Loucy (cell line): ENCODE measurements around the gene FAM181A.

ENCODE experiments used
- H2AFZ ChIP-seq: fragments of 200-600 bp; sonication (generic); 2 replicates; pipeline ENCODE4 v1.6.0; 2016; ENCODE audit warnings: antibody characterized with exemption, mild to moderate bottlenecking, low read length, moderate library complexity
- H3F3A ChIP-seq: fragments of 200-600 bp; 2 replicates; pipeline ENCODE4 v1.6.0; 2016; ENCODE audit warnings: antibody characterized with exemption, low read depth, mild to moderate bottlenecking
- H3K27me3 ChIP-seq: fragments of 200-600 bp; sonication (generic); 2 replicates; pipeline ENCODE4 v1.6.1; 2014; ENCODE audit warnings: low read length, mild to moderate bottlenecking; ENCODE audit not compliant: insufficient read depth, poor library complexity, severe bottlenecking
- H3K36me3 ChIP-seq: fragments of 200-600 bp; sonication (generic); 2 replicates; pipeline ENCODE4 v1.6.1; 2016; ENCODE audit warnings: low read length; ENCODE audit not compliant: insufficient read depth
- H3K4me1 ChIP-seq: fragments of 200-600 bp; sonication (generic); 2 replicates; pipeline ENCODE4 v1.5.1; 2014; ENCODE audit warnings: low read length, mild to moderate bottlenecking; ENCODE audit not compliant: insufficient read depth, poor library complexity, severe bottlenecking
- H3K4me2 ChIP-seq: fragments of 200-600 bp; sonication (generic); 2 replicates; pipeline ENCODE4 v1.6.0; 2014; ENCODE audit warnings: antibody characterized with exemption, low read length, low read depth, mild to moderate bottlenecking; ENCODE audit not compliant: poor library complexity, severe bottlenecking
- H3K4me3 ChIP-seq: fragments of 200-600 bp; sonication (generic); 2 replicates; pipeline ENCODE4 v1.5.1; 2014; ENCODE audit warnings: low read length, mild to moderate bottlenecking, mixed read lengths; ENCODE audit not compliant: poor library complexity, severe bottlenecking
- H3K79me2 ChIP-seq: fragments of 200-600 bp; sonication (generic); 2 replicates; pipeline ENCODE4 v1.6.1; 2014; ENCODE audit warnings: low read length; ENCODE audit not compliant: insufficient read depth
- H3K9ac ChIP-seq: fragments of 200-600 bp; sonication (generic); 2 replicates; pipeline ENCODE4 v1.6.0; 2014; ENCODE audit warnings: mild to moderate bottlenecking, low read depth, low read length, moderate library complexity; ENCODE audit not compliant: poor library complexity, severe bottlenecking
- H3K9me2 ChIP-seq: fragments of 200-600 bp; sonication (generic); replicated peaks from 2 replicates; pipeline ENCODE4 v1.6.1; 2016; ENCODE audit warnings: low read depth, low read length, mixed read lengths
- H3K9me3 ChIP-seq: fragments of 200-600 bp; sonication (generic); 2 replicates; pipeline ENCODE4 v1.6.1; 2014; ENCODE audit warnings: mild to moderate bottlenecking, antibody characterized with exemption, low read length, low read depth; ENCODE audit not compliant: insufficient read depth
- H4K20me1 ChIP-seq: fragments of 200-600 bp; sonication (generic); 2 replicates; pipeline ENCODE4 v1.6.0; 2014; ENCODE audit warnings: antibody characterized with exemption, low read length, mild to moderate bottlenecking; ENCODE audit not compliant: insufficient read depth, poor library complexity, severe bottlenecking
- EZH2phosphoT487 ChIP-seq: fragments of 200-600 bp; IDR thresholded peaks from 2 replicates; pipeline ENCODE4 v1.6.1; 2018; ENCODE audit warnings: antibody characterized with exemption, mild to moderate bottlenecking, moderate library complexity, borderline replicate concordance
- TF ChIP-seq, protein P1 (sequence below): fragments of 200-600 bp; sonication (generic); conservative IDR thresholded peaks from 2 replicates; pipeline ENCODE4 v1.5.1; 2014; ENCODE audit warnings: mild to moderate bottlenecking, antibody characterized with exemption, low read length

FAM181A gene

DNA sequence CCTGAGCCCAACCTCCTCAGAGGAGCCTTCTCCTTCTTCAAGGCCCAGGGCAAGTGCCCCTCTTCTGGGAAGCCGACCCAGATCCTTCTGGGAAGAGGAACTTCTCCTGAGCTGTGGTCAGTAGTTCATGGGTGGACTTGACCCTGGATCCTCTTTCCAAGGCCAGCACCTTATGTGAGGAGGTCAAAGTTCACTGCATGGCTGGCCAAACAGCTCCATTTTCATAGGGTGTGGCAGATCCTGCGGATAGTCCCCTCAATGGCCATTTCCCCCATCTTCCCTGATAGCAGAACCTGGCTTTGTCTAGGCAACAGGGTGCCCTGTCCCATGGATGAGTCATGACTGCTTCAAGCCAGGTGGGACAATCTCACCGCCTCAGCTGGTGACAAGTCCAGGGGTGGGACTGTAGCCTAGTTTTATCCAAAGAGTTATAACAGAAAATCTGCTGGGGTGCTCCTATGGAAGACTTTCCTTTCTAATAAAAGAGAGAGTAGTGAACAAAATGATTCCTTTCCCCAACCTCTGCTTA is 38.9 kb downstream of the FAM181A start:
- Histone ChIP-seq H3K9ac (no peak overlapping the region), H3K79me2 (no peaks in the 10 kb centered on the region), H2AFZ (no peak overlapping the region), H3F3A (no peaks in the 10 kb centered on the region), H4K20me1 (no peaks in the 10 kb centered on the region), H3K4me2 (no peak overlapping the region), H3K4me1 (peaks cover 15% of the 10 kb centered on the region), H3K27me3 (peaks cover 9% of the 10 kb centered on the region), H3K4me3 (no peak overlapping the region), H3K36me3 (no peaks in the 10 kb centered on the region), H3K9me3 (no peaks in the 10 kb centered on the region), H3K9me2 (no peaks in the 10 kb centered on the region)
- TF ChIP-seq, protein P1, sequence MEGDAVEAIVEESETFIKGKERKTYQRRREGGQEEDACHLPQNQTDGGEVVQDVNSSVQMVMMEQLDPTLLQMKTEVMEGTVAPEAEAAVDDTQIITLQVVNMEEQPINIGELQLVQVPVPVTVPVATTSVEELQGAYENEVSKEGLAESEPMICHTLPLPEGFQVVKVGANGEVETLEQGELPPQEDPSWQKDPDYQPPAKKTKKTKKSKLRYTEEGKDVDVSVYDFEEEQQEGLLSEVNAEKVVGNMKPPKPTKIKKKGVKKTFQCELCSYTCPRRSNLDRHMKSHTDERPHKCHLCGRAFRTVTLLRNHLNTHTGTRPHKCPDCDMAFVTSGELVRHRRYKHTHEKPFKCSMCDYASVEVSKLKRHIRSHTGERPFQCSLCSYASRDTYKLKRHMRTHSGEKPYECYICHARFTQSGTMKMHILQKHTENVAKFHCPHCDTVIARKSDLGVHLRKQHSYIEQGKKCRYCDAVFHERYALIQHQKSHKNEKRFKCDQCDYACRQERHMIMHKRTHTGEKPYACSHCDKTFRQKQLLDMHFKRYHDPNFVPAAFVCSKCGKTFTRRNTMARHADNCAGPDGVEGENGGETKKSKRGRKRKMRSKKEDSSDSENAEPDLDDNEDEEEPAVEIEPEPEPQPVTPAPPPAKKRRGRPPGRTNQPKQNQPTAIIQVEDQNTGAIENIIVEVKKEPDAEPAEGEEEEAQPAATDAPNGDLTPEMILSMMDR, result no peak
- TF ChIP-seq EZH2phosphoT487, result no peak

DNA sequence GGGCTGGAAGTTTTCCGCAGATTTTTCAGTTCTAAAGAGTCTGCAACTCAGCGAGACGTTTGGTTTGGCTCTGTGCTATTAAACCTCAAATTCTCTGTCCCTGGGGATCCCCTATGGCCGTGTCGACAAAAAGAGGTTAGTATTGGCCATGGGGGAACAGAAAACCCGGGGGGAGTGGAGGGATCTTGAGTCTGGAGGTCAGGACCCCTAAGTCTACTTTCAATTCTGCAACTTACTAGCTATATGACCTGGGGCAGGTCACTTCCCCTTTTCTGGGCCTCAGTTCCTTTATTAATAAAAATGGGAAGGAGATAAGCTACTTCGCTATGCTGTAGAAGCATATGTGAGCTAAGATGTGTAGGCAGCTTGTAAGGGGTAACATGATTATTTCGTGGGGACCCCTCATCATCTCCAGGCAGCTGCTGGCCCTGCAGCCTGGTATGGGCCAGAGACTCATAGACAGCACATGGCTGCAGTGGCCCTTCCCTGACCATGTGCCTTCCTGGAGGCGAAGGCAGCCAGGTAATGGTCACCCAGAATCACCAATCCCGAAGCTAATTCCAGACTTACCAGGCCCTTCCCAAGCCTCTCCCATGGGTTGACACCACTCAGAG is 40.6 kb downstream of the FAM181A start:
- Histone ChIP-seq H3K9me3 (no peaks in the 10 kb centered on the region), H3K4me3 (no peak overlapping the region), H3K4me2 (no peak overlapping the region)

DNA sequence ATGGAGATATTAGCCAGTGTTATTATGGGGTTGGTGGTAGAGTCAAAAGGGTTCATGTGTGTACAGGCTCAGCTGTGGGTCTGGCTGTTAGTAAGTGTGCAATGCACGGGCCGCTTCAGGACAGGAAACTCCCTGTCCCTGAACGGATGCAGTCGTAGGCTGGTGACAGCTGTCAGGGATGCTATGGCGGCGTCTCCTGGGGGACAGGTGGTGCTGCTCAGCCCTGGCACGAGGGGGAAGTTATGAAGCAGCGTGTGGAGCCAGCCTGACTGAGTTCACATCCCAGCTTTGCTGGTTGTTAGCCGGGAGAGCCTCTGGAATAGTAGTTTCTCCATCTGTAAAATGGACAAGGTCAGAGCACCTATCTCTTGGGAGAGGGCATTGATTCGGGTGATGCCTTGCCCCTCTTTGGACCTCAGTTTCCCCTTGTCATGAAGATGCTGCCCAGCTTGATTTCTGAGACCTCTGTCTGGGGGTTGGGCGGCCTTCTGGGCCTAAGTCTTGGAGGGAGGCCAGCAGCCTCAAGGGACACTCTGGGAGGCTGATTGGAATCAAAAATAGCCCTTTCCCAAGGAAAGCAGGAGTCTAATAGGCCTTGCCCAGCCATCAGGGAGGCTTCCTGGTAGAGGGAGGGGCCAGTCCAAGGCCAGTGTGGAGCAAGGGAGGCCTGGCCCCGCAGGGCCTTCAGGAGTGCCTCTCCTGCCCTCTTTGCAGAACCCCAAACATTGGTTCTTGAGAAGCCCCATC is 42.1 kb downstream of the FAM181A start:
- H3K36me3 ChIP-seq, result no peaks in the 10 kb centered on the region
- no peaks in the 10 kb centered on the region for H4K20me1 ChIP-seq
- no peak overlapping the region for H2AFZ ChIP-seq
- no peak overlapping the region for H3K4me3 ChIP-seq
- no peaks in the 10 kb centered on the region for H3K9me2 ChIP-seq
- no peak for TF ChIP-seq EZH2phosphoT487
- TF ChIP-seq, protein P1, result no peak
- peaks cover 32% of the 10 kb centered on the region for H3K27me3 ChIP-seq
- H3K4me2 ChIP-seq, result no peak overlapping the region
- no peaks in the 10 kb centered on the region for H3K9me3 ChIP-seq
- H3F3A ChIP-seq, result no peaks in the 10 kb centered on the region
- peaks cover 6% of the 10 kb centered on the region for H3K4me1 ChIP-seq
- no peaks in the 10 kb centered on the region for H3K79me2 ChIP-seq
- H3K9ac ChIP-seq, result no peak overlapping the region

More for the DNA sequence above, 40.6 kb downstream of the FAM181A start:
- no peaks in the 10 kb centered on the region for H3K36me3 ChIP-seq
- no peaks in the 10 kb centered on the region for H3K9me2 ChIP-seq
- peaks cover 13% of the 10 kb centered on the region for H3K4me1 ChIP-seq
- H3K27me3 ChIP-seq, result peaks cover 17% of the 10 kb centered on the region
- TF ChIP-seq, protein P1, result no peak
- no peak for TF ChIP-seq EZH2phosphoT487
- H3F3A ChIP-seq, result no peaks in the 10 kb centered on the region
- no peaks in the 10 kb centered on the region for H3K79me2 ChIP-seq
- H3K9ac ChIP-seq, result no peak overlapping the region
- H4K20me1 ChIP-seq, result no peaks in the 10 kb centered on the region
- no peak overlapping the region for H2AFZ ChIP-seq
